ENCODE results near the gene HMX3. TPM values are rescaled to one million over a fixed set of nuclear protein-coding genes. Genes with fewer than 3 reads are reported as not detected.

HMX3 gene
- total and polyA plus RNA-seq, 9 donors, result 0.23 TPM; not detected in 8

DNA sequence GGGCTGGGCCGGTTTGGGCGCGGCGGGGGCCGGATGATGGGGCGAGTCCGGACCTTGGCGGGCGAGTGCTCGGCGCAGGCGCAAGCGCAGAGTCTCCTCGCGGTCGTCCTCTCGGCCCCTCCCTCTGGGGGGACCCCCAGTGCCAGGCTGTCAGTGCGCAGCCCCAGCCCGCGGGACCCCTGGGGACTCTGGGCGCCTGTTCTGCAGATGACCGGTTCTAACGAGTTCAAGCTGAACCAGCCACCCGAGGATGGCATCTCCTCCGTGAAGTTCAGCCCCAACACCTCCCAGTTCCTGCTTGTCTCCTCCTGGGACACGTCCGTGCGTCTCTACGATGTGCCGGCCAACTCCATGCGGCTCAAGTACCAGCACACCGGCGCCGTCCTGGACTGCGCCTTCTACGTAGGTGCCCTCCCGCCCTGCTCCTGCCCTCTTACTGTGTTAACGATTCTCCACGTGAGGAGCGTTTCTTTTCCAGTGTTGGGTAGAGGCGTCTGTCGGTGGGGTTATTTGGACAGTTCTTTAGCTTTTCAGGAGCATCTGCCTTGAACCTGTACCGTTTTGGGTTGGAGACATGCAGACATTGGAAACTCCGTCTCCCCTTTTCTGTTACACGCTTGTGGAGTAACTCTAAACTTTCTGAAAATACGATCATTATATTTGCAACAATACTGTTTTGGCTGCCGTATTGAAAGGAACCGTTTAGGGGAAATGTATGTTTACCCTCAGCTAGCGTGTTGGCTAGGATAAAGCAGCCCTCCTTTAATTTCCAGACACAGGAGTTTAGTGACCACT is 19.1 kb downstream of the HMX3 start:
- intact Hi-C loops (cut with DNase I), result loop anchor here in 1 of 4 donors (10.0 kb wide), 1 partner anchor 150 kb away; the partner anchor contains the start of genes ACADSB and IKZF5
- WGBS, 3 donors, result 2 to 4% (median 3%) methylated on average over 37 to 49 of the region's 49 CpGs
- H3K9me3 ChIP-seq, result no peaks in the 10 kb centered on the region
- peak overlapping the region; percentile 36 to 80 for H3K27ac ChIP-seq
- DNase-seq, result peak in 4 of 5 donors; percentile 43 to 74 (median 67)
- H3K27me3 ChIP-seq, result peaks cover 9% of the 10 kb centered on the region
- peak overlapping the region; percentile 99 for H3K4me3 ChIP-seq
- no peaks in the 10 kb centered on the region for H3K36me3 ChIP-seq
- TF ChIP-seq, protein P1, sequence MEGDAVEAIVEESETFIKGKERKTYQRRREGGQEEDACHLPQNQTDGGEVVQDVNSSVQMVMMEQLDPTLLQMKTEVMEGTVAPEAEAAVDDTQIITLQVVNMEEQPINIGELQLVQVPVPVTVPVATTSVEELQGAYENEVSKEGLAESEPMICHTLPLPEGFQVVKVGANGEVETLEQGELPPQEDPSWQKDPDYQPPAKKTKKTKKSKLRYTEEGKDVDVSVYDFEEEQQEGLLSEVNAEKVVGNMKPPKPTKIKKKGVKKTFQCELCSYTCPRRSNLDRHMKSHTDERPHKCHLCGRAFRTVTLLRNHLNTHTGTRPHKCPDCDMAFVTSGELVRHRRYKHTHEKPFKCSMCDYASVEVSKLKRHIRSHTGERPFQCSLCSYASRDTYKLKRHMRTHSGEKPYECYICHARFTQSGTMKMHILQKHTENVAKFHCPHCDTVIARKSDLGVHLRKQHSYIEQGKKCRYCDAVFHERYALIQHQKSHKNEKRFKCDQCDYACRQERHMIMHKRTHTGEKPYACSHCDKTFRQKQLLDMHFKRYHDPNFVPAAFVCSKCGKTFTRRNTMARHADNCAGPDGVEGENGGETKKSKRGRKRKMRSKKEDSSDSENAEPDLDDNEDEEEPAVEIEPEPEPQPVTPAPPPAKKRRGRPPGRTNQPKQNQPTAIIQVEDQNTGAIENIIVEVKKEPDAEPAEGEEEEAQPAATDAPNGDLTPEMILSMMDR (IDR thresholded peaks at IDR 0.05), result no peak
- TF ChIP-seq POLR2A (IDR thresholded peaks at IDR 0.05) (no peak), EP300 (IDR thresholded peaks at IDR 0.05) (no peak)
- H3K4me1 ChIP-seq (ENCODE audit: insufficient read depth), result peaks cover 6% of the 10 kb centered on the region

DNA sequence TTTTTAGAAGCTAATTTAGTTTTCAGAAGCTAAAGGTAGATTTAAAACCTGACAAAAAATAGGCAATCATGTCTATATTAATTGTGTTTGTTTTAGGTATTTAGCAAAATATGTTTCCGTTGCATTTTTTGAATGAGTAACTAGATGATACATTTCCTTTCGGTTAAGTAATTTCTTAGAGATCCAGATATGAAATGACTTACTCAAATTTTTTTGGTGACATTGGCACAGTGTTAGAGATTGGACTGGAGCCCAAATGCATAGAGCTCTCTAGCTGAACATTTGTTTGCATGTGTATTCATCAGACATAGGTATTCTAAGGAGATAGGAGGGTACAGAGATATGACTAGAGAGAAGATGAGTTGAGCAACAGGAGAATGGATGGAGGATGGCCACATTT is 20.3 kb downstream of the HMX3 start:
- intact Hi-C loops (cut with DNase I), result loop anchor here in 1 of 4 donors (10.0 kb wide), 1 partner anchor 151 kb away; the partner anchor contains the start of genes ACADSB and IKZF5
- TF ChIP-seq, protein P1 (IDR thresholded peaks at IDR 0.05), result no peak
- no peak for TF ChIP-seq EP300 (IDR thresholded peaks at IDR 0.05)
- TF ChIP-seq POLR2A (IDR thresholded peaks at IDR 0.05), result no peak
- no peaks in the 10 kb centered on the region for H3K36me3 ChIP-seq
- H3K9me3 ChIP-seq, result no peaks in the 10 kb centered on the region
- peaks cover under 1% of the 10 kb centered on the region for H3K27me3 ChIP-seq
- no peak overlapping the region for H3K4me3 ChIP-seq
- no peak overlapping the region for H3K27ac ChIP-seq
- 91 to 95% (median 92%) methylated on average over 2 of the region's 2 CpGs for WGBS, 3 donors
- no peak for DNase-seq
- peaks cover 6% of the 10 kb centered on the region for H3K4me1 ChIP-seq (ENCODE audit: insufficient read depth)

DNA sequence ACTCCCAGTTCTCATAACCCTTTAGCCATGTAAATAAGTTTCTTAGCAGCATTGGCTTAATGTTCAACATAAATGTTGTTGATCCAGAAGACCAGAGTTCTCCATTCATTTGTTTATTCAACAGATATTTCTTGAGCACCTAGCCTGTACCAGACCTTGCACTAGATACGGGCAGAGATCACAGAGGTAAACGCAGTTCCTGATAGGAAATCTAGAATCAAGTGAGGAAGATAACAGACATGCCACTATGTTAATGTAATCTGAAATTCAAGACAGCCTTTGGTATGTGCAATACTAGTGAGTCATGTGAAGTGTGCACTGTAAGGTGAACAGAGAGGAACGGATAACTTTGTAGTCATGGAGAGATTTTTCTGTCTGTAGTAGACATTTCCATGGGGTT is 21.4 kb downstream of the HMX3 start:
- Histone ChIP-seq H3K27me3 (no peaks in the 10 kb centered on the region), H3K4me3 (no peak overlapping the region), H3K36me3 (no peaks in the 10 kb centered on the region), H3K4me1 (ENCODE audit: insufficient read depth) (peaks cover 4% of the 10 kb centered on the region), H3K9me3 (no peaks in the 10 kb centered on the region), H3K27ac (no peak overlapping the region)
- 88 to 90% (median 89%) methylated on average over 3 of the region's 3 CpGs for whole genome bisulfite sequencing, 3 donors
- no peak for DNase-seq
- TF ChIP-seq, protein P1 (IDR thresholded peaks at IDR 0.05), result no peak
- TF ChIP-seq POLR2A (IDR thresholded peaks at IDR 0.05), result no peak
- no peak for TF ChIP-seq EP300 (IDR thresholded peaks at IDR 0.05)
- intact Hi-C loops (cut with DNase I), result loop anchor here in 1 of 4 donors (10.0 kb wide), 1 partner anchor 152 kb away; the partner anchor contains the start of genes ACADSB and IKZF5

DNA sequence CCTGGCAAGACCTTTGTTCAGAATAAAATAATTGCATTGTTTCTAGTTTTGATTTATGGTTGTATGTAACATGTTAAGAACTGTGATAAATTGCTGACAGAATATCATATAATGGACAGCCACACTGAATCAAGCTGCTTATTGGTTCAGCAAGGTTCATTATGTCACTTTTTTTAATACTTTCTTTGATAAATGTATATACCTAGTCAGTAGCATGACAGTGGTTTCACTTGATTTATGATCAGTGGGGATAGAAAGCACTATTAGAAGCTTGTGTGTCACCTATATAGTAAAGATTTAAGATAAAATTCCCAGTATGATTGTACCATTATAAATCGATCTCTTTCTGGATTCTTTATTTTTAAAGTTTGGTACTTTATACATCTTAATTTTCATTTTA is 22.9 kb downstream of the HMX3 start:
- H3K27ac ChIP-seq, result no peak overlapping the region
- H3K4me3 ChIP-seq, result no peak overlapping the region
- WGBS, 3 donors, result 84 to 85% (median 84%) methylated on average over 1 of the region's 1 CpG
- no peaks in the 10 kb centered on the region for H3K36me3 ChIP-seq
- no peaks in the 10 kb centered on the region for H3K9me3 ChIP-seq
- no peaks in the 10 kb centered on the region for H3K27me3 ChIP-seq
- TF ChIP-seq POLR2A (IDR thresholded peaks at IDR 0.05) (no peak), EP300 (IDR thresholded peaks at IDR 0.05) (no peak)
- TF ChIP-seq, protein P1 (IDR thresholded peaks at IDR 0.05), result no peak
- DNase-seq, result no peak
- peaks cover 4% of the 10 kb centered on the region for H3K4me1 ChIP-seq (ENCODE audit: insufficient read depth)
- intact Hi-C loops (cut with DNase I), result loop anchor here in 1 of 4 donors (10.0 kb wide), 1 partner anchor 154 kb away; the partner anchor contains the start of genes ACADSB and IKZF5

All from ovary (tissue), 9 donors.